NCI-H2029 (cell line): Measurements from ENCODE around the gene OR2B6.

Experiments
- DNase-seq: peaks from one replicate; lab custom pipeline; 2025; lab: John Stamatoyannopoulos, UW

The OR2B6 gene

GRCh38 chr6:28000351-28001045 is 43.5 kb downstream of the OR2B6 start:
- no peak for DNase-seq

GRCh38 chr6:28001351-28001750 is 44.3 kb downstream of the OR2B6 start:
- DNase-seq: no peak

- DNase-seq: no peak
Observed at GRCh38 chr6:28001751-28002150, 44.7 kb downstream of the OR2B6 start.

- DNase-seq: no peak
Observed at GRCh38 chr6:28002161-28002560, 45.1 kb downstream of the OR2B6 start.

GRCh38 chr6:28003059-28003458 is 46.0 kb downstream of the OR2B6 start:
- DNase-seq: no peak

- no peak for DNase-seq
Observed at GRCh38 chr6:28003661-28004060, 46.6 kb downstream of the OR2B6 start.

GRCh38 chr6:28004350-28005151 is 47.5 kb downstream of the OR2B6 start:
- DNase-seq: no peak

- DNase-seq: no peak
Observed at GRCh38 chr6:28005152-28005890, 48.3 kb downstream of the OR2B6 start.

GRCh38 chr6:28005975-28006374 is 48.9 kb downstream of the OR2B6 start:
- no peak for DNase-seq
